Right atrium auricular region (tissue), 2 donors: ENCODE data around the gene RBMS1. TPM values are rescaled to one million over a fixed set of nuclear protein-coding genes. Genes with fewer than 3 reads are reported as not detected.

ENCODE experiments used
- DNase-seq: peaks from one replicate; pipeline ENCODE4 v3.0.0-alpha.2; 2019; ENCODE audit warnings: low spot score
- H3K27ac ChIP-seq, 2 donors: fragments of 200-600 bp; sonication (generic); 1 replicate in 1 of 2; 2 replicates in 1 of 2; pipeline ENCODE4 v1.5.1; 2016 to 2019
- H3K27me3 ChIP-seq, 2 donors: fragments of 200-600 bp; sonication (generic); one replicate each; pipeline versions ENCODE4 v1.5.1 to v1.6.0; 2017 to 2019
- H3K36me3 ChIP-seq: fragments of 200-600 bp; sonication (generic); one replicate; pipeline ENCODE4 v1.5.1; 2016
- H3K4me1 ChIP-seq, 2 donors: fragments of 200-600 bp; sonication (generic); one replicate each; pipeline versions ENCODE4 v1.5.1 to v1.6.0; 2017 to 2019
- H3K4me3 ChIP-seq, 2 donors: fragments of 200-600 bp; sonication (generic); 1 replicate in 1 of 2; 2 replicates in 1 of 2; pipeline ENCODE4 v1.5.1; 2017 to 2019; ENCODE audit warnings: mild to moderate bottlenecking in 1 of 2, moderate library complexity in 1 of 2
- H3K9me3 ChIP-seq, 2 donors: fragments of 200-600 bp; sonication (generic); one replicate each; pipeline ENCODE4 v1.5.1; 2019
- total RNA-seq, 2 donors: library from RNA; depleted of rRNA; stranded (reverse); fragments of >200 nt; gene quantifications; one replicate each; pipeline ENCODE4 v1.1.0, GENCODE V29; 2016
- TF ChIP-seq, protein P1 (sequence below), 2 donors: fragments of 200-600 bp; sonication (generic); IDR thresholded peaks; one replicate each; pipeline ENCODE4 v1.5.1; 2019; ENCODE audit warnings: antibody characterized with exemption in 2 of 2

The RBMS1 gene
- total RNA-seq, 2 donors from 2014 or later = 52.3 to 57.0 TPM

GRCh38 chr2:160309585-160309984 lies 184.0 kb downstream of the RBMS1 start:
- no peak overlapping the region for H3K4me3 ChIP-seq
- peaks cover 0 to 46% of the 10 kb centered on the region in 2 donors for H3K4me1 ChIP-seq
- H3K27me3 ChIP-seq = no peaks in the 10 kb centered on the region
- peaks cover 15% of the 10 kb centered on the region for H3K36me3 ChIP-seq
- no peak for DNase-seq
- peak overlapping the region; percentile 23 to 49 for H3K27ac ChIP-seq
- H3K9me3 ChIP-seq = no peaks in the 10 kb centered on the region
- TF ChIP-seq, protein P1, sequence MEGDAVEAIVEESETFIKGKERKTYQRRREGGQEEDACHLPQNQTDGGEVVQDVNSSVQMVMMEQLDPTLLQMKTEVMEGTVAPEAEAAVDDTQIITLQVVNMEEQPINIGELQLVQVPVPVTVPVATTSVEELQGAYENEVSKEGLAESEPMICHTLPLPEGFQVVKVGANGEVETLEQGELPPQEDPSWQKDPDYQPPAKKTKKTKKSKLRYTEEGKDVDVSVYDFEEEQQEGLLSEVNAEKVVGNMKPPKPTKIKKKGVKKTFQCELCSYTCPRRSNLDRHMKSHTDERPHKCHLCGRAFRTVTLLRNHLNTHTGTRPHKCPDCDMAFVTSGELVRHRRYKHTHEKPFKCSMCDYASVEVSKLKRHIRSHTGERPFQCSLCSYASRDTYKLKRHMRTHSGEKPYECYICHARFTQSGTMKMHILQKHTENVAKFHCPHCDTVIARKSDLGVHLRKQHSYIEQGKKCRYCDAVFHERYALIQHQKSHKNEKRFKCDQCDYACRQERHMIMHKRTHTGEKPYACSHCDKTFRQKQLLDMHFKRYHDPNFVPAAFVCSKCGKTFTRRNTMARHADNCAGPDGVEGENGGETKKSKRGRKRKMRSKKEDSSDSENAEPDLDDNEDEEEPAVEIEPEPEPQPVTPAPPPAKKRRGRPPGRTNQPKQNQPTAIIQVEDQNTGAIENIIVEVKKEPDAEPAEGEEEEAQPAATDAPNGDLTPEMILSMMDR (IDR thresholded peaks at IDR 0.05) = no peak

DNA sequence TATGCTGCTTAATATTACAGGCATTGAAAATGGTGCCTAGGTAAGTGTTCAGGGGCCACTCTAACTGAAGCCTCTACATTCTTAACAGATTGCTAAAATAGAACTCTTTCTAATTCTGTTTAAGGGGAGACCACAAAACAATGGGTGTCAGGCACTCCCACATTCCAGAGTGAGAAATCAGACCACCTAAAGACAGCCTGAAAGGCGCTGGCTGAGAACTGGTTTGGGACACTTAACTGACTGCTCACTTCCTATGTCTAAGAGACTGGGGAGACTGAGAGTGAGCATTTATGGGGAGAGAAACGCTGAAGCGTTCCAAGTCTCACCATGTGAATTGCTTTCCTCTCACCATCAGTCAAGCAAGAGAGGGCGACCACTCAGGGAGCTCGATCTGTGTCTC lies 184.7 kb downstream of the RBMS1 start:
- peak overlapping the region in 1 of 2 donors; percentile 21 for H3K27ac ChIP-seq
- TF ChIP-seq, protein P1 (IDR thresholded peaks at IDR 0.05) = no peak
- peaks cover 15% of the 10 kb centered on the region for H3K36me3 ChIP-seq
- DNase-seq = no peak
- no peaks in the 10 kb centered on the region for H3K9me3 ChIP-seq
- peaks cover 0 to 45% of the 10 kb centered on the region in 2 donors for H3K4me1 ChIP-seq
- no peak overlapping the region for H3K4me3 ChIP-seq
- H3K27me3 ChIP-seq = no peaks in the 10 kb centered on the region

DNA sequence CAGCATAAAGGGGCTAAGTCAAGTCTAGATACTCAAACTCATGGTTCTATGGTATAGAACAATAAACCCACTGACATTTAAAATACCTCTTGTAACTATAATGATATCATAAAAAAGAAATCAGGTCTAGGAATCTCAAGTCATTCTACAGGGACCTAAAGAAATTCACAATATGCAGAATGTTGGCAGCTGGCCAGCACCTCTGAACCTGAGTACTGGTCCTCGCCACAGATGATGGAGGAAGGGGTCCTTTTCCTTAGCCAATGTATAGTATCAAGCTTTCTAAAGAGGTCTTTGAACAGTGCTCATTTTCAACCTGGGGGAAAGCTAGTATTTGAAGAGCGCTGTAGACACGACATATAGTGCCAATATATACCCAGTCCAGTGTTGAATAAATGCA lies 185.1 kb downstream of the RBMS1 start:
- Histone ChIP-seq H3K27ac (no peak overlapping the region), H3K36me3 (peaks cover 15% of the 10 kb centered on the region), H3K27me3 (no peaks in the 10 kb centered on the region), H3K4me3 (no peak overlapping the region), H3K9me3 (no peaks in the 10 kb centered on the region), H3K4me1 (peaks cover 0 to 45% of the 10 kb centered on the region in 2 donors)
- DNase-seq = no peak
- TF ChIP-seq, protein P1 (IDR thresholded peaks at IDR 0.05) = no peak

GRCh38 chr2:160306985-160307384 lies 186.6 kb downstream of the RBMS1 start:
- H3K27ac ChIP-seq = peak overlapping the region; percentile 61 to 68
- H3K4me1 ChIP-seq = peaks cover 0 to 46% of the 10 kb centered on the region in 2 donors
- DNase-seq = no peak
- TF ChIP-seq, protein P1 (IDR thresholded peaks at IDR 0.05) = no peak
- H3K36me3 ChIP-seq = peaks cover 12% of the 10 kb centered on the region
- no peaks in the 10 kb centered on the region for H3K27me3 ChIP-seq
- peak overlapping the region in 1 of 2 donors; percentile 3 for H3K4me3 ChIP-seq
- H3K9me3 ChIP-seq = no peaks in the 10 kb centered on the region

DNA sequence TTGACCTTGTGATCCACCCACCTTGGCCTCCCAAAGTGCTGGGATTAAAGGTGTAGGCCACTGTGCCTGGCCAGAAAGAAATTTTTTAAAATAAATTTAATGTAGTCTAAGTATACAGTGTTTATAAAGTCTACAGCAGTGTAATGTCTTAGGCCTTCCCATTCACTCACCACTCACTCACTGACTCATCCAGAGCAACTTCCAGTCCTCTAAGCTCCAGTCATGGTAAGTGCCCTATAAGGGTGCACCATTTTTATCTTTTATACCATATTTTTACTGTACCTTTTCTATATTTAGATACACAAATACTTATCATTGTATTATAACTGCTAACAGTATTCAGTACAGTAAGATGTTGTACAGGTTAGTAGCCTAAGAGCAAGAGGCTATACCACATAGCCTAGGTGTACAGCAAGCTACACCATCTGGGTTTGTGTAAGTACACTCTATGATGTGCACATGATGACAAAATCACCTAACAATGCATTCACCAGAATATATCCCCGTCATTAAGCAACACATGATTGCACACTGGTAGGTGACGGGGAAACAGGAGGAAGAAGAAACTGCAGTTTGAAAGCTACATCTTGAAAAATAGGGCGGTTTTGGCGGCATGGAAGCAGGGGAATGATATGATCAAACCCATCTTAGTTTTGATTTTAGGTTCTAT lies 188.4 kb downstream of the RBMS1 start:
- Histone ChIP-seq H3K27ac (no peak overlapping the region), H3K9me3 (no peaks in the 10 kb centered on the region), H3K4me3 (no peak overlapping the region), H3K36me3 (peaks cover 8% of the 10 kb centered on the region), H3K4me1 (peaks cover 0 to 47% of the 10 kb centered on the region in 2 donors), H3K27me3 (no peaks in the 10 kb centered on the region)
- no peak for DNase-seq
- TF ChIP-seq, protein P1 (IDR thresholded peaks at IDR 0.05) = no peak

DNA sequence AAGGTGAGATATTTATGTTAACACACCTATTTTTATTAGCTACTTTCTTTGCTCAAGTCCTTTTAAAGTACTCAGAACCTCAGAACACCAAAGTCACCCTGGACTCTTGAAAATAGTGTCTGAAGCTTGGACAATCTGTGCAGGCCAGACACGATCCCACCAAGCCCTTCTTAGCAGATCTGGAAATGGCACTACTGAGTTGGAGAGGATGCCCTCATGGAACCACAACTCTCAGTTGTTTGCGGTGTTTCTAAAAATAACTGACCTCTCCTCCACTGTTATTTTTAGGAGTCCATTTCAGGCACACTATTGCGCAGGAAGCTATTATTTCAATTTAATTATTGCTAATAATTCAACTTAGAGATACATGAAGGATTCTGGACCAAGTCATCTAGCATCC lies 190.1 kb downstream of the RBMS1 start:
- Histone ChIP-seq H3K4me1 (peaks cover 0 to 41% of the 10 kb centered on the region in 2 donors), H3K36me3 (peaks cover 9% of the 10 kb centered on the region), H3K27ac (peak overlapping the region; percentile 36 to 62)

More for the DNA sequence above, 190.1 kb downstream of the RBMS1 start:
- no peaks in the 10 kb centered on the region for H3K27me3 ChIP-seq
- DNase-seq = no peak
- TF ChIP-seq, protein P1 (IDR thresholded peaks at IDR 0.05) = no peak
- no peaks in the 10 kb centered on the region for H3K9me3 ChIP-seq
- H3K4me3 ChIP-seq = no peak overlapping the region
